ENCODE data around the gene FGG.

Gene FGG

GRCh38 chr4:154559494-154560418 is 52.7 kb downstream of the FGG start:
- in situ Hi-C loops (cut with HindIII; ENCODE audit: low sequenced_read_pairs), result loop anchor here (10.0 kb wide), 1 partner anchor 55 kb away; the partner anchor contains the start of gene FGG

GRCh38 chr4:154559141-154559493 is 53.3 kb downstream of the FGG start:
- in situ Hi-C loops (cut with HindIII; ENCODE audit: low sequenced_read_pairs), result loop anchor here (10.0 kb wide), 1 partner anchor 56 kb away; the partner anchor contains the start of gene FGG
